HUES64 (cell line): Measurements from ENCODE around the gene KLHL40.

Experiments used
- H3K27ac ChIP-seq: 2 replicates; pipeline ENCODE4 v1.7.0; 2013; ENCODE audit warnings: low read depth, low read length, inconsistent platforms
- H3K27me3 ChIP-seq: 2 replicates; pipeline ENCODE4 v1.6.1; 2013; ENCODE audit warnings: mild to moderate bottlenecking, low read length; ENCODE audit not compliant: insufficient read depth
- H3K36me3 ChIP-seq: 2 replicates; pipeline ENCODE4 v1.6.1; 2013; ENCODE audit warnings: mild to moderate bottlenecking, low read length; ENCODE audit not compliant: insufficient read depth
- H3K4me1 ChIP-seq: 2 replicates; pipeline ENCODE4 v1.6.1; 2013; ENCODE audit warnings: mild to moderate bottlenecking, low read length, moderate library complexity; ENCODE audit not compliant: insufficient read depth
- H3K4me3 ChIP-seq: 2 replicates; pipeline ENCODE4 v1.5.1; 2013; ENCODE audit warnings: mild to moderate bottlenecking, low read length, moderate library complexity
- H3K9ac ChIP-seq: 2 replicates; pipeline ENCODE4 v1.6.1; 2013; ENCODE audit warnings: mild to moderate bottlenecking, low read depth, low read length
- H3K9me3 ChIP-seq: 2 replicates; pipeline ENCODE4 v1.6.1; 2013; ENCODE audit warnings: low read depth, low read length; ENCODE audit not compliant: insufficient read depth
- WGBS: fragments of 150-250, 120-280 bp; methylation state at CpG from one replicate; pipeline ENCODE4 v1.1.7; 2013; ENCODE audit warnings: missing lambda C conversion rate; 5-methylcytosine and 5-hydroxymethylcytosine counted together

The KLHL40 gene

DNA sequence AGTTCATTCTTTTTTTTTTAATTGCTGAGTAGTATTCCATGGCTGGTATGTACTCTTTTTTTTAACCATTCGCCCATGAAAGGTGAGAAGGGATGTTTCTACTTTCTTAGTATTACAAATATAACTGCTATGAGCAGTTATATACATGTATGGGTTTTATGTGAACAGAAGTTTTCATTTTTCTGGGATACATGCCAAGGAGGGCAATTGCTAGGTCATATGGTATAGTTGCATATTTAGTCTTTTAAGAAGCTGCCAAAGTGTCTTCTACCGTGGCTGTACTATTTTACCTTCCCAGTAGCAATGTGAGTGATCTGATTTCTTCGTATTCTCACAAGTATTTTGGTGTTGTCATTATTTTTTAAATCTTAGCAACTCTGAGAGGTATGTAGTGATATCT is 11.2 kb upstream of the KLHL40 start:
- Histone ChIP-seq H3K36me3 (no peaks in the 10 kb centered on the region), H3K9me3 (peaks cover 5% of the 10 kb centered on the region; the same call in 1 of the 2 replicates), H3K4me3 (no peak overlapping the region), H3K4me1 (no peaks in the 10 kb centered on the region), H3K27ac (no peak overlapping the region), H3K27me3 (no peaks in the 10 kb centered on the region), H3K9ac (no peak overlapping the region)
- 89% methylated on average over 2 of the region's 3 CpGs for WGBS

- WGBS = 91% methylated on average over 2 of the region's 2 CpGs
- Histone ChIP-seq H3K4me1 (no peaks in the 10 kb centered on the region), H3K4me3 (no peak overlapping the region), H3K27me3 (no peaks in the 10 kb centered on the region), H3K9ac (no peak overlapping the region), H3K9me3 (peaks cover 5% of the 10 kb centered on the region; the same call in 1 of the 2 replicates), H3K36me3 (no peaks in the 10 kb centered on the region), H3K27ac (no peak overlapping the region)
Observed at GRCh38 chr3:42675909-42676308, 9.4 kb upstream of the KLHL40 start.

- H3K4me1 ChIP-seq = no peaks in the 10 kb centered on the region; the same call in 1 of the 2 replicates
- H3K36me3 ChIP-seq = no peaks in the 10 kb centered on the region
- peaks cover 5% of the 10 kb centered on the region; the same call in 1 of the 2 replicates for H3K9me3 ChIP-seq
- WGBS = 91% methylated on average over 2 of the region's 2 CpGs
- H3K4me3 ChIP-seq = no peak overlapping the region
- H3K27me3 ChIP-seq = no peaks in the 10 kb centered on the region
- no peak overlapping the region for H3K9ac ChIP-seq
- H3K27ac ChIP-seq = no peak overlapping the region
Observed at GRCh38 chr3:42678447-42678846, 6.9 kb upstream of the KLHL40 start.

- peaks cover 5% of the 10 kb centered on the region; the same call in 1 of the 2 replicates for H3K9me3 ChIP-seq
- H3K4me3 ChIP-seq = no peak overlapping the region
- no peak overlapping the region for H3K9ac ChIP-seq
- no peaks in the 10 kb centered on the region for H3K27me3 ChIP-seq
- H3K27ac ChIP-seq = no peak overlapping the region
- H3K4me1 ChIP-seq = no peaks in the 10 kb centered on the region; the same call in 1 of the 2 replicates
- no peaks in the 10 kb centered on the region for H3K36me3 ChIP-seq
- 80% methylated on average over 1 of the region's 1 CpG for WGBS
Observed at GRCh38 chr3:42680271-42680670, 5.1 kb upstream of the KLHL40 start.

GRCh38 chr3:42680806-42681205 is 4.5 kb upstream of the KLHL40 start:
- H3K27ac ChIP-seq = no peak overlapping the region
- H3K4me3 ChIP-seq = no peak overlapping the region
- no peaks in the 10 kb centered on the region for H3K36me3 ChIP-seq
- WGBS = 93% methylated on average over 4 of the region's 4 CpGs
- no peaks in the 10 kb centered on the region for H3K27me3 ChIP-seq
- H3K9ac ChIP-seq = no peak overlapping the region
- no peaks in the 10 kb centered on the region; the same call in 1 of the 2 replicates for H3K4me1 ChIP-seq
- peaks cover 3% of the 10 kb centered on the region; the same call in 1 of the 2 replicates for H3K9me3 ChIP-seq

GRCh38 chr3:42681361-42682038 is 3.8 kb upstream of the KLHL40 start:
- WGBS = 96% methylated on average over 8 of the region's 10 CpGs
- H3K9me3 ChIP-seq = no peaks in the 10 kb centered on the region
- no peak overlapping the region for H3K4me3 ChIP-seq
- H3K9ac ChIP-seq = no peak overlapping the region
- no peaks in the 10 kb centered on the region for H3K27me3 ChIP-seq
- no peaks in the 10 kb centered on the region for H3K36me3 ChIP-seq
- no peak overlapping the region for H3K27ac ChIP-seq
- no peaks in the 10 kb centered on the region; the same call in 1 of the 2 replicates for H3K4me1 ChIP-seq

DNA sequence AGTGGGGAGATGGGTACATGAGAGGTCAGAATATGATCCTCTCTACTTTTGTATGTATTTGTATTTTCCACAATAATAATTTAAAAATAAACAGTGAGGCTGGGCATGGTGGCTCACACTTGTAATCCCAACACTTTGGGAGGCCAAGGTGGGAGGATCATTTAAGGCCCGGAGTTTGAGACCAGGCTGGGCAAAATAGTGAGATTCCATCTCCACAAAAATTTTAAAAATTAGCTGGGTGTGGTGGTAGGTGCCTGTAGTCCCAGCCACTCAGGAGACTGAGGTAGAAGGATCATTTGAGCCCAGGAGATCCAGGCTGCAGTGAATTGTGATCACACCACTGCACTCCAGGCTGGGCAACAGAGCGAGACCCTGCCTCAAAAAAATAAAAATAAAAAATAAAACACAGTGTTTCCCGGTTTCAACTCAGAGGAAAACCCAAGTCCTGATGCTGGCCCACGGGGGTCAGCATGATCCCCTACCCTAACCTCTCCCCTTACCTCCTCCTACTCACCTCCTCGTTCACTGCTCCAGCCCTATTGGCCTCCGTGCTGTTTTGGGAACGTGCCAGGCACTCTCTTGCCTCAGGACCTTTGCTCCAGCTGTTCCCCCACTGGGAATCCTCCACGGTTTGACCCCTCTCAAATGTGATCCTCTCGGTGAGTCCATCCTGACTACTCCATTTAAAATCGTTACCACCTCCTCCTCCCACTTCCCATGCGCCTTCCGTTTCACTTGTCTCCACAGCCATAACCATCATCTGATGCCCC is 2.9 kb upstream of the KLHL40 start:
- Histone ChIP-seq H3K4me3 (no peak overlapping the region), H3K27ac (no peak overlapping the region), H3K36me3 (no peaks in the 10 kb centered on the region), H3K4me1 (no peaks in the 10 kb centered on the region; the same call in 1 of the 2 replicates), H3K9ac (no peak overlapping the region), H3K27me3 (no peaks in the 10 kb centered on the region), H3K9me3 (no peaks in the 10 kb centered on the region)
- 86% methylated on average over 12 of the region's 12 CpGs for WGBS

DNA sequence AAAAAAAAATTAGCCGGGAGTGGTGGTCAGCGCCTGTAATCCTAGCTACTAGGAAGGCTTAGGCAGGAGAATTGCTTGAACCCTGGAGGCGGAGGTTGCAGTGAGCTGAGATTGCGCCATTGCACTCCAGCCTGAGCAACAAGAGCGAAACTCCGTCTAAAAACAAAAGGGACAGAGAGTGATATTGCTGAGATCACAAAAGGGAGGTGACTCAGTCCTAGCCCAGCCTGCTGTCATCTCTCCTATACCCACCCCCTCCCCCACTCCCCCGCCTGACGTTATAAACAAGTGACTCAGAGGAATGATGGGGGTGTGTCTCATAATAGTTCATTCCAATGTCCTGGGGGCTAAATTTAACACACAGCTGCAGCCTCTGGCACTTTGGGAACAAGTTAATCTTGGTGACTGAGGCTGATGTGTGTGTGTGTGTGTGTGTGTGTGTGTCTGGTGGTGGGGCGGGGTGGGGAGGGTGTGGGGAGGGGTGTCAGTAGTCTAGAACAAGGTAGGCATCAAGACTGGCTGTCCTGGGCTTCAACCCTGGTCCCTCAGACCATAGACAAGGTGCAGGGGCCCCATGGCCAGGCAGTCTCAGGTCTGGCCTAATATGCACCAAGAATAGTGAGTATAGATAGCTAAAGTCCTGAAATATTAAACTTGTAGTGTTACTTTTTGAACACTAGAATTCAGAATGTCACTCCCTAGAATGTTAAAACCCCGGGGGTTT is 1.3 kb upstream of the KLHL40 start:
- no peak overlapping the region for H3K4me3 ChIP-seq
- H3K27ac ChIP-seq = no peak overlapping the region
- H3K9me3 ChIP-seq = no peaks in the 10 kb centered on the region
- H3K9ac ChIP-seq = no peak overlapping the region
- H3K4me1 ChIP-seq = no peaks in the 10 kb centered on the region; the same call in 1 of the 2 replicates
- no peaks in the 10 kb centered on the region for H3K36me3 ChIP-seq
- no peaks in the 10 kb centered on the region for H3K27me3 ChIP-seq
- WGBS = 77% methylated on average over 9 of the region's 10 CpGs

DNA sequence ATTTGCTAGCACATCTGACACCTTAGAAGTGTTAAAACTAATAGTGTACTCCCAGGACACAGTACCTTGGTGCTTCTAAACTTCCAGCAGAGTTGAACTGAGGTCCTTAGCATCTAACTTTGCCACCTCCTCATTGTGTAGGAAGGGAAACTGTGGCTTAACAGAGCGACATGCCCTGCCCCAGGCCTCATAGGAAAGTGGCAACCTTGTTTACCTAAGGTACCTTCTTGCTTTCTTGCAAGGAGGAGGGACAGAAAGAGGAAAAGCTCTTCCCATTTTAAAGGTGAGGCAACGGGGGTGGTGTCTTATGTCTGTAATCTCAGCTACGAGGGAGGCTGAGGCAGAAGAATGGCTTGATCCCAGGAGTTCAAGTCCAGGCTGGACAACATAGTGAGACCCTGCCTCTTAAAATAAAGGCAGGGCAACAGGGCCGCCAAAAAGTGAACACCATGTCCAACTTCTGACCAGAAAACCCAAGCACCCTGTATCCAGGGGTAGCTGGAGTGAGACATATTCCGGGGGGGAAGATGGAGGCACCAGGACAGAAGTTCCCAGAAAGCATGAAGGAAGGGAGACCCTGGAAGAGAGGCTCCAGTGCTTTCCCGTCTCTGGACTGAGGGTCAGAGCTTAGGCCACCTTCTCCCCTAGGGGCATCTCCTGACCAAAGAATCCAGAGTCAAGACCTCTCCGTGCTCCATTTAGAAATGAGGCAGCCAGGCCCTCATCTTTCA is 540 bp upstream of the KLHL40 start:
- H3K27ac ChIP-seq = no peak overlapping the region
- no peak overlapping the region for H3K4me3 ChIP-seq
- H3K9me3 ChIP-seq = no peaks in the 10 kb centered on the region
- H3K4me1 ChIP-seq = peaks cover 7% of the 10 kb centered on the region; the same call in 1 of the 2 replicates
- H3K27me3 ChIP-seq = no peaks in the 10 kb centered on the region
- 91% methylated on average over 7 of the region's 7 CpGs for WGBS
- H3K36me3 ChIP-seq = no peaks in the 10 kb centered on the region
- no peak overlapping the region for H3K9ac ChIP-seq

DNA sequence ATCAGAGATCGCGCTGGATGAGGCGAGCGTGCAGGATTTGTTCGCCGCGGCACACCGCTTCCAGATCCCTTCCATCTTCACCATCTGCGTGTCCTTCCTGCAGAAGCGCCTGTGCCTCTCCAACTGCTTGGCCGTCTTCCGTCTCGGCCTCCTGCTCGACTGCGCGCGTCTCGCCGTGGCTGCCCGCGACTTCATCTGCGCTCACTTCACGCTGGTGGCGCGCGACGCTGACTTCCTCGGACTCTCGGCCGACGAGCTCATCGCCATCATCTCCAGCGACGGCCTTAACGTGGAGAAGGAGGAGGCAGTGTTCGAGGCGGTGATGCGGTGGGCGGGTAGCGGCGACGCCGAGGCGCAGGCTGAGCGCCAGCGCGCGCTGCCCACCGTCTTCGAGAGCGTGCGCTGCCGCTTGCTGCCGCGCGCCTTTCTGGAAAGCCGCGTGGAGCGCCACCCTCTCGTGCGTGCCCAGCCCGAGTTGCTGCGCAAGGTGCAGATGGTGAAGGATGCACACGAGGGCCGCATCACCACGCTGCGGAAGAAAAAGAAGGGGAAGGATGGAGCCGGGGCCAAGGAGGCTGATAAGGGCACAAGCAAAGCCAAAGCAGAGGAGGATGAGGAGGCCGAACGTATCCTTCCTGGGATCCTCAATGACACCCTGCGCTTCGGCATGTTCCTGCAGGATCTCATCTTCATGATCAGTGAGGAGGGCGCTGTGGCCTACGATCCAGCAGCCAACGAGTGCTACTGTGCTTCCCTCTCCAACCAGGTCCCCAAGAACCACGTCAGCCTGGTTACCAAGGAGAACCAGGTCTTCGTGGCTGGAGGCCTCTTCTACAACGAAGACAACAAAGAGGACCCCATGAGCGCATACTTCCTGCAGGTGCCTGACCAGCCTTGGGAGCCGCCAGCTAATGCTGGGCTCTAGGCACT is 819 bp downstream of the KLHL40 start:
- 96% methylated on average over 80 of the region's 80 CpGs for WGBS
- Histone ChIP-seq H3K9me3 (no peaks in the 10 kb centered on the region), H3K4me1 (peaks cover 7% of the 10 kb centered on the region; the same call in 1 of the 2 replicates), H3K4me3 (no peak overlapping the region), H3K27ac (no peak overlapping the region), H3K36me3 (no peaks in the 10 kb centered on the region), H3K9ac (no peak overlapping the region), H3K27me3 (no peaks in the 10 kb centered on the region)
